ENCODE results near the gene GRAMD2A. TPM values are rescaled to one million over a fixed set of nuclear protein-coding genes. Genes with fewer than 3 reads are reported as not detected.
A peak's percentile ranks its signal among the peaks of the same experiment; 100 is the strongest.

The GRAMD2A gene
- total RNA-seq: 0.21 TPM in 1 of 2 replicates, not detected in the other

DNA sequence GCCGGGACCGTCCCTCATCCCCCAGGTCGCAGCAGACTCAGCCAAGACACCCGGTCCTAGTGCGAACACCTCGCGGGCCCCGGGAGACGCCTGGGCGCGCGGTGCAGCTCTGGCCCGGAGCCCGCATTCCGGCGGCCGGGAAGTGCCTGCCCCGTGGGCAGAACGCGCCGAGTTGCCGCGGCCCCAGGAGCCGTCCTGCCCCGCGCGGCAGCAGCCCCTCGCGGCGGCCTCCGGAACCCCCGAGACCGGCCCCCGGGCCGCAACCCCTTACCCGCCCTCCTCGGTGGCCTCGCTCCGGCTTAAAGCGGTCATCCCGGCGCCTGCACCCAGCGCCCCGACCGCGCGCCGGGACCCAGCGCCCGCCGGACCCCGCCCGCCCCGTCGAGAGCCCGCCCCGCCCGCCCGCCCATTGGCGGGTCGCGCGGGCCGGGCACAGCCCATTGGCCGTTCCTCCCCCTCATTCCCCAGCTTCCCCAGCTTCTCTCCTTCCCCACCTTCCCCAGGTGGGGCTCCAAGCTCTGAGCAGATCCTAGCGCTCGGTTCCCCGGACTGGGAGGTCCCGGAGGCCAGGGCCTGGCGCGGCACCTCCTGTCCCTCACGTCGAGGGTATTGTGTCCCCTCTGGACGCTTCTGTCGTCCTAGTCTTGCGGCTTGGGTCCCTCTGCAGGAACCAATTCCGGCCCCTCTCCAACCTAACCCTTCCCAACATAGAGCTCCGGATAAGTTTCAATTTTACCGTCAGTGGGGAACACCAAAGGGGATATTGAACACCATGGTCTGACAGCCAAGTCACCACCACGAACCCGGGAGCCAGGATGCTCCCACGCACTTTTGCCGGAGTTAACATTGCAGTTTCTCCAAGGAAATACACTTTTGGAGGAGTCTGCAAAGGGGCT is at the start of gene GRAMD2A:
GRAMD2A (minus strand) TSS at position 328 of the 896 bp plus-strand sequence.
- Mint-ChIP-seq H3K9me3 (no peaks in the 10 kb centered on the region), H3K27me3 (ENCODE audit: insufficient read depth) (peaks cover 11% of the 10 kb centered on the region), H3K4me1 (ENCODE audit: low read depth) (peaks cover 25% of the 10 kb centered on the region), H3K36me3 (ENCODE audit: low read depth) (peaks cover 33% of the 10 kb centered on the region), H3K4me3 (peak within 1 kb of the TSS; percentile 69), H3K27ac (peak within 1 kb of the TSS; percentile 74)
- no peak for DNase-seq (ENCODE audit: low spot score)
- intact Hi-C loops (cut with micrococcal nuclease): loop anchor here (2.0 kb wide), 1 partner anchor 75 kb away; the partner anchor contains the start of gene PARP6

DNA sequence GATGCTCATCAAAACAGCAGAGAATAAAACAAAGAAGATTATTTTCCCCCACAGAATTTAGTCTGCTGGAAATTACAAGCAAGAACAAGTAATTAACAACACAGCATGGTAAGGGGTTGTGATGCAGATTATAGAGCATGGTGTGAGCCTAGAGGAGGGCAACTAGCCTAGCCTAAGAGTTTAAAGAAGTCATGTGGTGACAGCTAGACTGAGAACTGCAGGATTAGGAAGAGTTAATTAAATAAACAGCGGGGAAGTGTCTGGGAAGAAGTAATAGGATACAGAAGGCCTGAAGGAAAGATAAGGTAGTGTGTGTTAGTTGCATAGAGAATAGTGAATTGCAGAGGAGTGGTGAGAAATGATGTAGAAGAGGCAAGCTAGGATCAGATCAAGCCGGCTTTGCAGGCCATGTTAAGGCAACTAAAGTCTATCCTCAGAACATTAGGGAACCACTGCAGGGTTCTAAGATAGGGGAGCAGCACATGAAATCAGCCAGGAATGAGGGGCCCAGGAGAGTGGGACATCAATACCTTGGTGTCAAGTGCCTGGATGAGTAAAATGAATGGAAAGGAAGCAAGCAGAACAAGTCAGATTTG is 45.3 kb upstream of the GRAMD2A start:
- peaks cover 24% of the 10 kb centered on the region for H3K4me1 Mint-ChIP-seq (ENCODE audit: low read depth)
- H3K27ac Mint-ChIP-seq: no peak overlapping the region
- DNase-seq (ENCODE audit: low spot score): no peak
- no peak overlapping the region for H3K4me3 Mint-ChIP-seq
- intact Hi-C loops (cut with micrococcal nuclease): no loop called here
- H3K9me3 Mint-ChIP-seq: no peaks in the 10 kb centered on the region
- no peaks in the 10 kb centered on the region for H3K27me3 Mint-ChIP-seq (ENCODE audit: insufficient read depth)
- peaks cover 53% of the 10 kb centered on the region for H3K36me3 Mint-ChIP-seq (ENCODE audit: low read depth)

DNA sequence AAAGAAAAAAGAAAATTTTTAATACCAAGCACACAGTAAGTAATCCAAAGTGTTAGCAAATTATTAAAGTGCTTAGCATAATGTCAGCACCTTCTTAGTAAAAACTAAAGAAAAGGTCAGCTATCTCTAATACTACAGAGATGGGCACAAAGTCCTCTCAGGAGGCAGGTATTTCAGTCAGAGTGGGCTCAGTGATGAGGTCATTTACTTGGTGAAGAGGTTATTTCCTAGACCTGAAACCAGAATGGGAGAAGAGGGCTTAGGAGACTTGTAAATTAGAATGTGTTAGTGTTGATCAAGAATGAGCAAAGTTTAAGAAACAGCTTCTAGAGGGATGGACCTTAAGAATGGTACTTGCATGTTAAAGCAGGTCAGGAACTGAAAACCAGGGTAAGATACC is 42.1 kb upstream of the GRAMD2A start:
- Mint-ChIP-seq H3K9me3 (no peaks in the 10 kb centered on the region), H3K27ac (no peak overlapping the region), H3K4me1 (ENCODE audit: low read depth) (peaks cover 43% of the 10 kb centered on the region), H3K27me3 (ENCODE audit: insufficient read depth) (no peaks in the 10 kb centered on the region), H3K36me3 (ENCODE audit: low read depth) (peaks cover 43% of the 10 kb centered on the region), H3K4me3 (no peak overlapping the region)
- intact Hi-C loops (cut with micrococcal nuclease): no loop called here
- no peak for DNase-seq (ENCODE audit: low spot score)

DNA sequence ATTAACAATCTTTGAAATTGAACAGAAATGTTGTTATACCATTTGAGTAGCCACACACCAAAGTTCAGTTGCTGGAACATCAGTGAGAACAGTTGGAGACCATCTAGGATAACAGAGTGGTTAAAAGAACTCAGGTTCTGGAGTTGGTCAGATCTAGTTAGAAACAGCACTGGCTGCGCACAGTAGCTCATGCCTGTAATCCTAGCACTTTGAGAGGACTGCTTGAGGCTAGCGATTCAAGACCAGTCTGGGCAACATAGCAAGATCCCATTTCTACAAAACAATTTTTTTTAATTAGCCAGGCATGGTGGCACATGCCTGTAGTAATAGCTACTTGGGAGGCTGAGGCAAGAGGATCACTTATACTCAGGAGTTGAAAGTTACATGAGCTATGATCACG is 41.0 kb upstream of the GRAMD2A start:
- intact Hi-C loops (cut with micrococcal nuclease): no loop called here
- Mint-ChIP-seq H3K4me3 (no peak overlapping the region), H3K4me1 (ENCODE audit: low read depth) (peaks cover 50% of the 10 kb centered on the region), H3K36me3 (ENCODE audit: low read depth) (peaks cover 33% of the 10 kb centered on the region), H3K27me3 (ENCODE audit: insufficient read depth) (no peaks in the 10 kb centered on the region), H3K27ac (no peak overlapping the region), H3K9me3 (no peaks in the 10 kb centered on the region)
- no peak for DNase-seq (ENCODE audit: low spot score)

DNA sequence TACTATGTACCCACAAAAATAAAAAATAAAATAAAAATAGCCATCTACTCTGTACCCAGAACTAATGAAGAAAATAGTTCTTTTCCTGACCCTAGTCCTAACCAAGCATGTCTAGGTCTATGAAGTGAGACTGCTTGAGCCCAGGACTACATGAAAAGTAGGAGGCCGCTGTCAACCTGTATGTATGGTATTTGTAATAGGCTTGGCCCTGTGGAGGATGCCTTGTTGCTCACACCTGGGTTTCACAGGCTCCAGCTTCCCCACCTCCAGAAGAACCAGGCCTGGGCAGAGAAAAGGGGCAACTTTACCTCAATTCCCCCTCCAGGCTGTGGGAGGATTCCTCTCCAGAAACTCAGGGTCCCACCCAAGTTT is 40.3 kb upstream of the GRAMD2A start:
- DNase-seq (ENCODE audit: low spot score): no peak
- H3K4me1 Mint-ChIP-seq (ENCODE audit: low read depth): peaks cover 51% of the 10 kb centered on the region
- peak overlapping the region; percentile 82 for H3K4me3 Mint-ChIP-seq
- no peaks in the 10 kb centered on the region for H3K9me3 Mint-ChIP-seq
- H3K27ac Mint-ChIP-seq: peak overlapping the region; percentile 90
- intact Hi-C loops (cut with micrococcal nuclease): loop anchor here (1.0 kb wide), 2 partner anchors 10 to 34 kb away; partner anchors contain the start of gene PARP6
- H3K36me3 Mint-ChIP-seq (ENCODE audit: low read depth): peaks cover 26% of the 10 kb centered on the region
- H3K27me3 Mint-ChIP-seq (ENCODE audit: insufficient read depth): no peaks in the 10 kb centered on the region

DNA sequence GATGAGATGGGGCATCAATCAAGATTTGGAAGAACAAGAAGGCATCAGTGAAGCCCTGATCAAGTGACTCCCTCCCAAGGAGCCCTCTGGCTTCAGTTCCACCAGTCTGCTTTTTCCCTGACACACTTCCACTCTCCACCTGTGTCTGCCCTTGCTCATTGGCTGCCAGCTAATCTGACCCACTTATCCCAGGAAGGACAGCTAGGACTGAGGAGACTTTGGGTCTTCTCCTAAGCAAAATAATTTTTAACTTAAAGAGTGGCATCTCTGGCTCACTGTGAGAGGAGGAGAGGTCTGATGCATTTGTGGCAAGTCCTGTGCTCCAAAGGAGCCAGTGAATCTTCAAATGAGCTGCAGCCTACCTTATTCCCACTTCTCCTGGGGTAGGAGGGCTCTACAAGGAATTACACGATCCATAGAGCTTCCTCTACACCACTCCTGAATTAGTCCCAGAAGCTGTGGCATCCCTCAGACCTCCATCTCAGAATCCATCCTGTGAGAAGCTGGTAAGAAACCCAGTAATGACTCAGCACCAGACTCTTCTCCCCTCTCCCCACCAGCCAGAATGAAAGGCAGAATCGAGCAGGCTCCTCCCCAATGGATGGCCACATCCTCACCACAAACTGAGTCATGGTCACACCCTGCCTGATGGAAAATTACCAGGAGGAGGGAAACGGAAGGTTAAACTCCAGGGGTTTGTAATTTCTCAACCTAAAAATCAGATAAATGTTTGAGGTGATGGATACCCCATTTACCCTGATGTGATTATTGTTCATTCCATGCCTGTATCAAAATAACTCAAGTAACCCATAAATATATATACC is 39.7 kb upstream of the GRAMD2A start:
- no peaks in the 10 kb centered on the region for H3K9me3 Mint-ChIP-seq
- H3K27me3 Mint-ChIP-seq (ENCODE audit: insufficient read depth): no peaks in the 10 kb centered on the region
- peak; percentile 79 for DNase-seq (ENCODE audit: low spot score)
- peaks cover 20% of the 10 kb centered on the region for H3K36me3 Mint-ChIP-seq (ENCODE audit: low read depth)
- peak overlapping the region; percentile 90 for H3K27ac Mint-ChIP-seq
- intact Hi-C loops (cut with micrococcal nuclease): loop anchor here (1.0 kb wide), 2 partner anchors 9 to 35 kb away; partner anchors contain the start of gene PARP6
- peaks cover 57% of the 10 kb centered on the region for H3K4me1 Mint-ChIP-seq (ENCODE audit: low read depth)
- H3K4me3 Mint-ChIP-seq: peak overlapping the region; percentile 82

DNA sequence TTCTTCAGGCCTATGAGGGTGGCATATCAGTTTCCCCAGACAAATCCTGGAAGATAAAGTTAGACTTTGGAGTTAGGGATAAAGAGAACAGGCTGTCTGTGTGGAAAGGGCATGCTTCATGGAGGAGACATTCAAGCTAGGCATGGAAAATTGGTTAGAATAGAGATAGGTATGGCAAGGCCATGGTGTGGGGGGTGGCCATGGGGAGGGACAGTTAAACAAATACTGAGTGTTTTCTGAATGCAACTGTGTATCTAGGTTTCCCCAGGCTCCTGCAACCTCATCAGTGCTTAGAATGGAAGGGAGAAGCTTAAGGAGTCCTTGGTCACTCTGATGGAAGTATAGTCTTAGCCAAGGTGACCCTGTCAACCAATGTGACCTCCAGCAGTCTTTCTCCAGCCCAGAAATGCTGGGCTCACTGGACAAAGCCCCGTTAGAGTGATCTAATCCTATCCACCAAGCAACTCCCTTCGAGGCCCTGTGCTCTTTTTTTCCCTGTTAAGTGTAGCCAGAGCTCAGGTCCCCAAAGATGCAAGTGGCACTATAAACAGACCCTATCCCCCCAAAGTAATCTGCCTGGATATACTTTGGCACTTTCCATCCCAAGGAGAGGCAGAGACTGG is 38.9 kb upstream of the GRAMD2A start:
- H3K4me3 Mint-ChIP-seq: peak overlapping the region; percentile 82
- H3K27ac Mint-ChIP-seq: peak overlapping the region; percentile 90
- H3K36me3 Mint-ChIP-seq (ENCODE audit: low read depth): peaks cover 14% of the 10 kb centered on the region
- H3K27me3 Mint-ChIP-seq (ENCODE audit: insufficient read depth): no peaks in the 10 kb centered on the region
- no peak for DNase-seq (ENCODE audit: low spot score)
- H3K4me1 Mint-ChIP-seq (ENCODE audit: low read depth): peaks cover 63% of the 10 kb centered on the region
- no peaks in the 10 kb centered on the region for H3K9me3 Mint-ChIP-seq
- intact Hi-C loops (cut with micrococcal nuclease): loop anchor here (1.0 kb wide), 2 partner anchors 8 to 36 kb away; partner anchors contain the start of gene PARP6

DNA sequence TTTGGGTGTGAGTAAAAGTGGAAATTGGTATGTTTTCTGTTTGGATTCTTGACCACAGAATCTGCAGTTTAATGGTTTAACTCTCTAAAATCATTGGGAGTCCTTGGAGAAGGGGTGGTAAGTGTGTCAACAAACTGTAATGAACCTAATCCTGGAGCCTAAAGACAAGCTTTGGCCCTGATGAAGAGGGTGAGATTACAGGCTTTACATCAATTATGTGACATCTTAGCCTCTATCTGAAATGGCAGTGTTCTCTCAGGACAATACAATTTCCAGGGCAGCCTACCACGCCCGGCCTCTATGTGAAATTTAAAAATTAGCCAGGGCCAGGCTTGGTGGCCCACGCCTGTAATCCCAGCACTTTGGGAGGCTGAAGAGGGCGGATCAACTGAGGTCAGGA is 37.7 kb upstream of the GRAMD2A start:
- peaks cover 61% of the 10 kb centered on the region for H3K4me1 Mint-ChIP-seq (ENCODE audit: low read depth)
- DNase-seq (ENCODE audit: low spot score): no peak
- H3K9me3 Mint-ChIP-seq: no peaks in the 10 kb centered on the region
- intact Hi-C loops (cut with micrococcal nuclease): no loop called here
- H3K27ac Mint-ChIP-seq: peak overlapping the region; percentile 12
- H3K27me3 Mint-ChIP-seq (ENCODE audit: insufficient read depth): no peaks in the 10 kb centered on the region
- H3K4me3 Mint-ChIP-seq: no peak overlapping the region
- peaks cover 5% of the 10 kb centered on the region for H3K36me3 Mint-ChIP-seq (ENCODE audit: low read depth)

DNA sequence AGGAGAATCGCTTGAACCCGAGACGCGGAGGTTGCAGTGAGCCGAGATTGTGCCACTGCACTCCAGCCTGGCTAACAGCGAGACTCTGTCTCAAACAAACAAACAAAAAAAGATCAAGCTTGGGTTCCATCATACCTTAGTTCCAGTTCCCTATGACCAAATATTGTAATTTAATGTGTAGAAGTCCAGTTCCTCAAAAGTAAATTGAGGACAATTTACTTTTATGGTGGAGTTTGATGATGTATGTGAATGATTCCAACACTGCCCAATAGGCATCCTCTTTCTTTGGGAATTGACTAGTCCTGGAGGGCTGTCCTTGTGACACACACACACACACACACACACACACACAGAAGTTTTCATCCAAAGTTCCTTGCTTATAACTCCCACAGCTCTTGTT is 36.2 kb upstream of the GRAMD2A start:
- H3K9me3 Mint-ChIP-seq: no peaks in the 10 kb centered on the region
- H3K36me3 Mint-ChIP-seq (ENCODE audit: low read depth): peaks cover 10% of the 10 kb centered on the region
- peaks cover 52% of the 10 kb centered on the region for H3K4me1 Mint-ChIP-seq (ENCODE audit: low read depth)
- no peak for DNase-seq (ENCODE audit: low spot score)
- intact Hi-C loops (cut with micrococcal nuclease): no loop called here
- H3K4me3 Mint-ChIP-seq: no peak overlapping the region
- no peaks in the 10 kb centered on the region for H3K27me3 Mint-ChIP-seq (ENCODE audit: insufficient read depth)
- no peak overlapping the region for H3K27ac Mint-ChIP-seq

DNA sequence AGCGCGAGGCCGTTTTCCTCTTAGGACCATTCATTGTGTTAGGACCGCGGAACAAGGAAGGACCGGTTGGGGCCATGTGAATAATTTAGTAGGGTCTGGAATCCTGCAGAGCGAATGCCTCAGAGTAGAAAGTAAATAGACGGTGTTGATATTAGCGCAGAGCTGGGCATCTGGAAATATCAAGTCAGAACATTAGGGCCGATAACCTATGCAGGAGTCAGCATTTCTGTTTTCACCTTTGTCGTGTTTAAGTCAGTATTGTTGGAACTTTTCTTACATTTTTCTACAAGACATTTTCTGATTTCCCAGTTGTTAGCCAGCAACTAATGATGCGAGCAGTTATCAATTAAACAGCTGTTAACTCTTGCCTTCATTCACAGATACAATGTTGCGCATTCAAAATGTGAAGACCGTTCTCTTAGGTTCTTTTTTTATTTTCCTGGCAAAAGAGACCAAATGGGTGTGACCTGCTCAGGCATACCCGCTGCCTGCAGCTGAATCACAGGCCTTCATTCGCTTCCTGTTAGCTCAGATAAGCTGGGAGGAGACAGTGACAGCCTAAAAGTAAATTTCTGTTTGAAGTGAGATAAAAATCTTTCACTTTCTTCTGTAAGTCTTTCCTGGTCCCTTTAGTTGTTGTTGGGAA is 34.4 kb upstream of the GRAMD2A start:
- H3K9me3 Mint-ChIP-seq: no peaks in the 10 kb centered on the region
- peak overlapping the region; percentile 100 for H3K27ac Mint-ChIP-seq
- intact Hi-C loops (cut with micrococcal nuclease): loop anchor here (2.0 kb wide), 2 partner anchors 145 to 551 kb away; partner anchors contain the start of genes ADPGK and HEXA
- DNase-seq (ENCODE audit: low spot score): peak; percentile 48
- H3K4me3 Mint-ChIP-seq: peak overlapping the region; percentile 98
- H3K36me3 Mint-ChIP-seq (ENCODE audit: low read depth): peaks cover 25% of the 10 kb centered on the region
- H3K27me3 Mint-ChIP-seq (ENCODE audit: insufficient read depth): no peaks in the 10 kb centered on the region
- H3K4me1 Mint-ChIP-seq (ENCODE audit: low read depth): peaks cover 42% of the 10 kb centered on the region

DNA sequence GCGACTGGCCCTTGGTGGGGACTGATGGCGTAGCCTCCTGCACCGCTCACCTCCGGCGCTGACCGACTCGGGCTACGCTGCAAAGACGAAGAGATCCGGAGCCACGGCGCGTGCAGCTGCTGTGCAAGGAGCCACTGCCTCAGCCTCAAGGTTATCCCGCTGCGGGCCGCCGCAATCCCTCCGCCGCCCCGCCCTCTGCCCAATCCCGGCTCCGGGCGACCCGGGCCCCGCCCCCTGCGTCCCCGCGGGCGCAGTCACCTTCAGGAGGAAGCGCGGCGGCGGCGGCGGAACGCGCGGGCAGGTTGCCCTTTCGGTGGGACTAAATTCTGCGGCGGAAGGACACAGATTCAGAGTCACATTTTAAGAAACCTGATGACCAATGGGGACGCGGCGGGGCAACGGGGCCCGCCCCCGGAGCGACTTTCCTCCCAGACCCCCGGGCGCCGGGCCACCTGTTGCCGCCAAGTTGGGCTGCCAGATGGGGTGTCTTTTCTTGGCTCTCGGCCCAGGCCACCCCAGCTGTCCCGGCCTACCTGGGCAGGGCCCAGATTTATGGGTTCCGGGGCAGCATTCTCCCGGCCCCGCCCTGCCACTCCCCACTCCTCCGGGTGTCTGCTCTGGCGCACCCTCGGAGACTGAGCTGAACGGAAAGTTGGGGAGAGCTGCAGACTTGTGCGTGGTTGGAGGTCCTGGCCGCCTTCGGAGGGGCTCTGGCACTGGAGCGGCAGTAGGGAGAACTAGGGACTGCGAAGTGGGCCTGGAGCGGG is 33.7 kb upstream of the GRAMD2A start, which contains the start of gene PKM:
PKM (minus strand) TSS at position 125 of the 767 bp plus-strand sequence. CDS start 12,093 bp downstream, outside the sequence.
- Mint-ChIP-seq H3K4me1 (ENCODE audit: low read depth) (peaks cover 40% of the 10 kb centered on the region), H3K9me3 (no peaks in the 10 kb centered on the region), H3K4me3 (peak within 1 kb of the TSS; percentile 98), H3K27me3 (ENCODE audit: insufficient read depth) (no peaks in the 10 kb centered on the region), H3K36me3 (ENCODE audit: low read depth) (peaks cover 29% of the 10 kb centered on the region), H3K27ac (peak within 1 kb of the TSS; percentile 100)
- DNase-seq (ENCODE audit: low spot score): peak; percentile 95
- intact Hi-C loops (cut with micrococcal nuclease): loop anchor here (2.0 kb wide), 2 partner anchors 146 to 552 kb away; partner anchors contain the start of genes ADPGK and HEXA

Measured in activated T-helper 1 cell treated with anti-CD3 and anti-CD28 coated beads, Interleukin-12 subunit alpha, Interleukin-12 subunit beta, Interleukin-2, Interleukin-4 antibody, amounts not matched to agents 30 ng/mL and 10 ng/mL and 1 ng/mL, durations not matched to agents 14 hours and 24 hours and 36 hours (primary cell).